GM21423 (cell line): ENCODE measurements around the gene MICAL2.

Experiments used
- ATAC-seq: cut with Tn5 transposase; IDR thresholded peaks from one replicate; pipeline ENCODE4 v1.9.1; 2021; ENCODE audit warnings: mild to moderate bottlenecking, moderate library complexity; ENCODE audit not compliant: unreplicated experiment

Gene MICAL2

GRCh38 chr11:12166299-12167060 lies 56.1 kb downstream of the MICAL2 start:
- ATAC-seq, result no peak

- ATAC-seq, result no peak
Measured at GRCh38 chr11:12167061-12168000, 56.9 kb downstream of the MICAL2 start.

- ATAC-seq, result no peak
Measured at GRCh38 chr11:12168114-12168513, 57.7 kb downstream of the MICAL2 start.

GRCh38 chr11:12169822-12170221 lies 59.4 kb downstream of the MICAL2 start:
- no peak for ATAC-seq

GRCh38 chr11:12170501-12170900 lies 60.1 kb downstream of the MICAL2 start:
- no peak for ATAC-seq

- no peak for ATAC-seq
Measured at GRCh38 chr11:12170984-12171383, 60.6 kb downstream of the MICAL2 start.

GRCh38 chr11:12171921-12172320 lies 61.5 kb downstream of the MICAL2 start:
- ATAC-seq, result no peak

- ATAC-seq, result no peak
Measured at GRCh38 chr11:12172493-12173013, 62.2 kb downstream of the MICAL2 start.

GRCh38 chr11:12173111-12173510 lies 62.7 kb downstream of the MICAL2 start:
- ATAC-seq, result no peak

GRCh38 chr11:12174128-12174476 lies 63.7 kb downstream of the MICAL2 start:
- peak; percentile 41 for ATAC-seq

GRCh38 chr11:12174477-12175143 lies 64.2 kb downstream of the MICAL2 start:
- ATAC-seq, result peak; percentile 81

GRCh38 chr11:12175694-12176241 lies 65.4 kb downstream of the MICAL2 start:
- ATAC-seq, result peak; percentile 44

- ATAC-seq, result no peak
Measured at GRCh38 chr11:12176410-12176809, 66.0 kb downstream of the MICAL2 start.

GRCh38 chr11:12177739-12178338 lies 67.4 kb downstream of the MICAL2 start:
- no peak for ATAC-seq

- no peak for ATAC-seq
Measured at GRCh38 chr11:12179019-12179418, 68.6 kb downstream of the MICAL2 start.

GRCh38 chr11:12179531-12179930 lies 69.1 kb downstream of the MICAL2 start:
- ATAC-seq, result no peak

- no peak for ATAC-seq
Measured at GRCh38 chr11:12180257-12181205, 70.1 kb downstream of the MICAL2 start.

GRCh38 chr11:12182302-12182675 lies 71.9 kb downstream of the MICAL2 start:
- ATAC-seq, result no peak
